ENCODE measurements around the gene SEMA3D.
"Not testable (repeated sequence)": the region's sequence is repeated elsewhere in the genome, so short reads cannot be mapped to it uniquely, and the experiment has no call there.

The SEMA3D gene

DNA sequence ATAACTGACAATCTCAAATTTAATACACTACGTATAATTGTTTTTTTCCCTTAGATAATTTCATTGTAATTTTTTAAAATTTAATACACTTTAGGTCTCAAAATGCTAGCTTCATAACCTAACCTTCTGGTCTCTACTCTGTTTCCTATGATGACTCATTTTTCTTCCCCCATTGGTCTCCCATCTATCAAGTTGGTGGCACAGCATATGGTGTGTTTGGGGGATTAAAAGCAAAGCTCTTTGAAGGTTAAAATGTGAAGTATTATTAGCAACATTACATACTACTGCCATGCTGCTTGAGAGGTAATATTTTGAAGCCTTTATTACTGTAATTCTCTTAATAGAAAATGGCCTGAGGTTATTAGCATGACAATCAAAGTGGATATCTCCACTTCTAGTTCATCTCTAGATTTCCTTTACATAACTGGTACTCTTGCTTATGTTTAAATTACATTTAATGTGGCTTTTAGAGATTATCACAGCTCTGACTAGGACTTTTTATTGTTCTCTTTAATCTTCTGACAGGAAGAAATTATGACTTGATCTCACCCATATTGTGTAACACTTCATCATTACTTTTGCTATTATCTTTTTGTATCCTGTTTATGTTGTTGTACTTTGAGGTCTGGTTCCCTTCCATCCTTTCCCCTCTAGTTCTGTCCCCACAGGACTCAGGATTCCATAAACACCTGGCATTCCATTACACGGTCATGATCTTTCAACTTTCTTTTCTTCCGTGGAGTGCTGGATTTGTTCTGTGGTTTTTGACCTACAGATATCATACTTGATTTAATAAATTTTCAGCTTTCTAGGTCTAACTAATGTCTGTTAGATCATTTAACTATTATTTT is 185.1 kb downstream of the SEMA3D start:
- no peak overlapping the region for H3K4me3 ChIP-seq (ENCODE audit: low read depth, low read length)
- H3K36me3 ChIP-seq (ENCODE audit: control insufficient read depth, insufficient read depth, low read length): no peaks in the 10 kb centered on the region
- no peak overlapping the region for H3K9ac ChIP-seq (ENCODE audit: low read depth, low read length)
- no peaks in the 10 kb centered on the region for H3K27me3 ChIP-seq (ENCODE audit: control insufficient read depth, insufficient read depth, low read length)
- H3K9me3 ChIP-seq (ENCODE audit: control insufficient read depth, insufficient read depth, low read length): no peaks in the 10 kb centered on the region
- peaks cover 11% of the 10 kb centered on the region for H3K4me1 ChIP-seq (ENCODE audit: control insufficient read depth, insufficient read depth, low read length)

DNA sequence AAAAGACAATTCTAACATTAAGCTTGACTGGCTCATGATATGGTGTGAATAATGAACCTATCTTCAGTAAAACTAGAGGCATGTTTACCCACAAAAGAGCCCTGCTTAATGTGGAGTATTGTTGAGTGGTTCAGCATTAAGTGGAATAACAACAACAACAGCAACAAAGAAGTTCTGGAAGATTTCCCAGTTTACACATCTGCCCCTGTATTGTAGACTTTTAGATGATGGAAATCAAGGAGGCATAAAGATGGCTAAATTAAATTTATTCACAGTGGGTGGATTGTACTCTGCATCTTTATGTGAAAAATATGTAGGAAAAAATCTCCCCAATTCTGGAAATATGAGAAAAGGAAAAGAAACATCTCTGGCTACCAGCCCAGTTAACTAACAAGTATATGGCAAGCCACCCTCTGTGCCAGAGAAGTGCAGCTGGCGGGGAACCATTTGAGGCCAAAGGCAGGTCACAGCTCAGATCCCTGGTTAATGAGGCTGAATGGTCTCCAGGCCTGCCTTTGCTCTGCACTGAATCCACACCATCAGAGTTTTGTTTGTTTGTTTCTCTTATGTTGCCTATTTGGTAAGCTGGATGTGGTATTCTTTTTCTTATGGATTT is 186.0 kb downstream of the SEMA3D start:
- H3K4me1 ChIP-seq (ENCODE audit: control insufficient read depth, insufficient read depth, low read length): peaks cover 11% of the 10 kb centered on the region
- H3K9ac ChIP-seq (ENCODE audit: low read depth, low read length): no peak overlapping the region
- no peaks in the 10 kb centered on the region for H3K36me3 ChIP-seq (ENCODE audit: control insufficient read depth, insufficient read depth, low read length)
- H3K27me3 ChIP-seq (ENCODE audit: control insufficient read depth, insufficient read depth, low read length): no peaks in the 10 kb centered on the region
- no peaks in the 10 kb centered on the region for H3K9me3 ChIP-seq (ENCODE audit: control insufficient read depth, insufficient read depth, low read length)
- no peak overlapping the region for H3K4me3 ChIP-seq (ENCODE audit: low read depth, low read length)

DNA sequence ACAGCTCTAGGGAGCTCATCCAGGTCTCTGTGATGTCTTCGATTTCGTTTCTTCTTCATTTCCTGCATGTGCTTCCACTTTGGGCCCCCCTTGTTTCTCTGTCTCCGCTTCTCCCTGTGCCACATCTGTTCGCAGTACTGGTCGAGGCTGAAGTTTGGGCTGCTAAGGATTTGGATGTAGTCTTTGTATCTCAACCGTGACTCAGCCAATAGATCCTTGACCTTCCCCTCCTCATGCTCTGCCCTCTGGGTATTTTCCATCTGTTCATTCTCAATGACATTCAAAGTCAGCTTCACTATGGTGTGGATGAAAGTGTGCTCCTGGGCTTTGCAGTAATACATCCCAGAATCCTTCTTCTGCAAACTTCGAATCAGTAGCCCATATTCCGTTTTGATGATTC is 187.4 kb downstream of the SEMA3D start:
- Histone ChIP-seq H3K4me1 (ENCODE audit: control insufficient read depth, insufficient read depth, low read length) (peaks cover 11% of the 10 kb centered on the region), H3K36me3 (ENCODE audit: control insufficient read depth, insufficient read depth, low read length) (no peaks in the 10 kb centered on the region), H3K9ac (ENCODE audit: low read depth, low read length) (no peak overlapping the region)

DNA sequence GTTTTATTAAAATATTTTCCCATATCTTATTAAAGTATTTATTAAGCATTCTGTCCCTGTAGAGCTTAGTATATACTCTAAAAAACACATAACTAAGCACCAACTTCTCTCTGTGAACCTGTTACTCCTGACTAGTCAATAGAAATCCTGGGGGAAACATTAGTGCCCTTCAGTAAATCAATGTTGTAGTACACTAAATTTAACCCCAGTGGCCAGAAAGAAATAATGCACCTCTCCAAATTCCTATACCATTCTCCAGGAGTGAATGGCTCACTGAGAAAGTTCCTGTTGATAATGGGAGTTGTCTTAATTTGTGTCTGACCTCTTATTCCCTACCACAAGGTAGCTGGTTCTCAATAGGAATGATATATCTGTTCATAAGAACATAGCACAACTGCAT is 188.2 kb downstream of the SEMA3D start:
- Histone ChIP-seq H3K36me3 (ENCODE audit: control insufficient read depth, insufficient read depth, low read length) (no peaks in the 10 kb centered on the region), H3K9me3 (ENCODE audit: control insufficient read depth, insufficient read depth, low read length) (no peaks in the 10 kb centered on the region)

More for the DNA sequence above, 187.4 kb downstream of the SEMA3D start:
- Histone ChIP-seq H3K27me3 (ENCODE audit: control insufficient read depth, insufficient read depth, low read length) (no peaks in the 10 kb centered on the region), H3K9me3 (ENCODE audit: control insufficient read depth, insufficient read depth, low read length) (no peaks in the 10 kb centered on the region), H3K4me3 (ENCODE audit: low read depth, low read length) (no peak overlapping the region)

DNA sequence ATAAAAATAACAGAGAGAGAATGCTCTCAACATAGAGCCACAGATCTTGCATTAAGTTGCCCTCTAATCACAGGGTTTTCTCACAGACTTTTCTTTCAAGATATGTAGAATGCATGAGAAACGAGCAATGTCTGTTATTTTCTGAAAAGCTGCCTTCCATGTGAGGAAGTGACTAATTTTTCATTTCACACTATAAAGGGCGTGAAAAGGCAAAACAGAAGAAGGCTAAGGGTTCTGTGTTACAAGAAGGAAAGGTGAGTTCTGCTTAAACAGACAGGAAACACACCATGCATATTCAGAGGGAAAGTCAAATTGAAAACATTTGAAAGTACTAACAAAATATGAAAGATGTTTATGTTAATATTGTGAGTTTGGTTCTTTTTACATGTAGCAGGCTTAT is 189.2 kb downstream of the SEMA3D start:
- peaks cover 11% of the 10 kb centered on the region for H3K4me1 ChIP-seq (ENCODE audit: control insufficient read depth, insufficient read depth, low read length)
- no peaks in the 10 kb centered on the region for H3K27me3 ChIP-seq (ENCODE audit: control insufficient read depth, insufficient read depth, low read length)
- H3K36me3 ChIP-seq (ENCODE audit: control insufficient read depth, insufficient read depth, low read length): no peaks in the 10 kb centered on the region
- no peak overlapping the region for H3K9ac ChIP-seq (ENCODE audit: low read depth, low read length)
- no peaks in the 10 kb centered on the region for H3K9me3 ChIP-seq (ENCODE audit: control insufficient read depth, insufficient read depth, low read length)
- no peak overlapping the region for H3K4me3 ChIP-seq (ENCODE audit: low read depth, low read length)

More for the DNA sequence above, 188.2 kb downstream of the SEMA3D start:
- Histone ChIP-seq H3K27me3 (ENCODE audit: control insufficient read depth, insufficient read depth, low read length) (no peaks in the 10 kb centered on the region), H3K9ac (ENCODE audit: low read depth, low read length) (no peak overlapping the region), H3K4me3 (ENCODE audit: low read depth, low read length) (no peak overlapping the region), H3K4me1 (ENCODE audit: control insufficient read depth, insufficient read depth, low read length) (peaks cover 11% of the 10 kb centered on the region)

DNA sequence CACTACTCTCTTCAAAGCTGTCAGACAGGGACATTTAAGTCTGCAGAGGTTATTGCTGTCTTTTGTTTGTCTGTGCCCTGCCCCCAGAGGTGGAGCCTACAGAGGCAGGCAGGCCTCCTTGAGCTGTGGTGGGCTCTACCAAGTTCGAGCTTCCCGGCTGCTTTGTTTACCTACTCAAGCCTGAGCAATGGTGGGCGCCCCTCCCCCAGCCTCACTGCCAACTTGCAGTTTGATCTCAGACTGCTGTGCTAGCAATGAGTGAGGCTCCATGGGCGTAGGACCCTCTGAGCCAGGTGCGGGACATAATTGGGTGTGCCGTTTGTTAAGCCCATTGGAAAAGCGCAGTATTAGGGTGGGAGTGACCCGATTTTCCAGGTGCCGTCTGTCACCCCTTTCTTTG is 193.9 kb downstream of the SEMA3D start:
- H3K27me3 ChIP-seq (ENCODE audit: control insufficient read depth, insufficient read depth, low read length); H3K4me1 ChIP-seq (ENCODE audit: control insufficient read depth, insufficient read depth, low read length); H3K4me3 ChIP-seq (ENCODE audit: low read depth, low read length); H3K9me3 ChIP-seq (ENCODE audit: control insufficient read depth, insufficient read depth, low read length); H3K9ac ChIP-seq (ENCODE audit: low read depth, low read length); H3K36me3 ChIP-seq (ENCODE audit: control insufficient read depth, insufficient read depth, low read length): not testable (repeated sequence)

DNA sequence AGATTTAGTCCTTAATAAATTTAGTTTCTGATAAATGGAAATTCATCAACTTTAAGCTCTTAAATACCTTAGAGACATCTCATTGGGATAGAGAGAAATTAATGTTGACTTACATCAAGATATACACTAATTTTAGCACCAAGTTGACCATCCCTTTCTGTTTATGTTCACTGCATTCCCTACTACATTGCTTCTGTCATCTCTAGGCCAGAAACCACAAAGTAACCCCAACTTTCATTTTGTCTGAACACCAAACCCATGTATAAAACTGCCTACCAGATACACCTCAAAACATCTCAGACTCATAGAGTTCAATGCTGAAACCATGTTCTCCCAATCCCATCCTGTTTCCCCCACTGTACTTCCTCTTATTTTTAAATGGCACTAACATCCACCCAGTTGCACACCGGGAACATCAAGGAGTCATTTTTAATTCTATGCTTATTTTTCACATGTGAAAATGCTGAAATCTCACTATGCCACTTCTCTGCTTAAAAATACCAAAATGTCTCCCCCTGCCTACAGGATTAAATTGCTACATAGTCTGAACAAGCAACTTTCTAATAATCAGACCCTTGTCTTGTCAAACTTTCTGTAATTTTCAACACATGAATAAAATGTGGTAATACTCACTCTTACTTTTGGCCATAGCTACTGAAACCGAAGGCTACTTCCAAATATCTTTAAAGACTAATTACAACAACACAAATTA is 201.6 kb downstream of the SEMA3D start:
- H3K4me1 ChIP-seq (ENCODE audit: control insufficient read depth, insufficient read depth, low read length): no peaks in the 10 kb centered on the region
- no peaks in the 10 kb centered on the region for H3K27me3 ChIP-seq (ENCODE audit: control insufficient read depth, insufficient read depth, low read length)
- H3K4me3 ChIP-seq (ENCODE audit: low read depth, low read length): no peak overlapping the region
- H3K9ac ChIP-seq (ENCODE audit: low read depth, low read length): no peak overlapping the region
- H3K9me3 ChIP-seq (ENCODE audit: control insufficient read depth, insufficient read depth, low read length): no peaks in the 10 kb centered on the region
- H3K36me3 ChIP-seq (ENCODE audit: control insufficient read depth, insufficient read depth, low read length): no peaks in the 10 kb centered on the region

DNA sequence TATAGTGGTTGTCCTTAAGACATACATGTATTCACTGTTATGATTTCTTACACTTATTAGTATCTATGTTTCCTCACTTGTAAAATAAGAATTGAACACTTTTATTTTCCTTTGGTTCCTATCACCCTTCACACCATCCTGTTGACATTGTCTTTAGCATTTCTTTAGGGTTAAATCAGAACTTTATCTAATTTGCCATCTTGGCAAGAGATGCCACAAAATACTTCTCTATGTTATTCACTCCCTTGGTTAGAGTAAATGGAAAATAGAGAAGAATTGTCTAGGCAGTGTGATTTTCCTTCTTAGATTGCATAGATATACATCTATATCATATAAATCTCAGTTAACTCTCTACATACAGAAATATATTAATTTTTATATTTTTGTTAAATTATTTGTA is 204.7 kb downstream of the SEMA3D start:
- H3K9ac ChIP-seq (ENCODE audit: low read depth, low read length): no peak overlapping the region
- no peak overlapping the region for H3K4me3 ChIP-seq (ENCODE audit: low read depth, low read length)
- H3K9me3 ChIP-seq (ENCODE audit: control insufficient read depth, insufficient read depth, low read length): no peaks in the 10 kb centered on the region
- no peaks in the 10 kb centered on the region for H3K27me3 ChIP-seq (ENCODE audit: control insufficient read depth, insufficient read depth, low read length)
- no peaks in the 10 kb centered on the region for H3K36me3 ChIP-seq (ENCODE audit: control insufficient read depth, insufficient read depth, low read length)
- no peaks in the 10 kb centered on the region for H3K4me1 ChIP-seq (ENCODE audit: control insufficient read depth, insufficient read depth, low read length)

DNA sequence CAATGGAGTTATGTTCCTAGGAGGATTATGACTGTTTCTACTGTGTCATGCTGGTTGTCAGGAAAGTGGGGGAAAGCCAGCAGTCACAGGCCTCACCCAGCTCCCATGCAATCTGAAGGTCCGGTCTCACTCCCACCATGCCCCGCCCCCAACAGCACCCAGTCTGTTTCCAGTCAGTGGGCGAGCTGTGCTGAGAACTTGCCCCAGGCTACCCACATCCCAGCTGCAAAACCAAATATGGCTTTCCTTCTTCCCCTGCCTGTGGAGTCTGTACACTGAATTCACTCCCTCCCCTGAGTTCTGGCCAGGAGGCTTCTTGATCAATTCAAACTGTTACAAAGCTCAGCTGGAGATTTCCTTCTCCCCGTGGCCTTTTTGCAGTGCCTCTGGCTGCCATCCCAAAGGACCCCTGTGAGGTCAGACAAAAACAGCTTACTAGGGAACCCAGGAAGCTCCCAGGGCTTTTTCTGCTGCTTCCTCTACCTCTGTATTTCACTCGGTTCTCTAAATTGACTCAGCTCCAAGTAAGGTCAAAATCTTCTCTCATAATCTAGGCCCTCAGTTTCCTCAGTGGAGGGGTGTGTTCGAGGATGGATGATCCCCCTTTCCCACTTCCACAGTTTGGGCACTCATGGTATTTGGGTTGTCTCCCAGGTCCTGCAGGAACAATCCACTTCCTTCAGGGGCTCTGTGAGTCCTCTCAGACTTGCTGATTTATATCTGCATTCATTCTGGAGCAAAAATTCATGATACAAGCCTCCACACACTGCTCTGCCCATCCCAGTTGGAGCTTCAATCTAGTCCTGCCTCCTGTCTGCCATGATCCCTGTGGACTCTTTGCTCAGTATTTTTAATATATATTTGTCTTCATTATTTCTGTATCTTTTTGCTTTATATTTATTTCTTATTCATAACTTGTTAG is 205.5 kb downstream of the SEMA3D start:
- no peaks in the 10 kb centered on the region for H3K4me1 ChIP-seq (ENCODE audit: control insufficient read depth, insufficient read depth, low read length)
- no peaks in the 10 kb centered on the region for H3K27me3 ChIP-seq (ENCODE audit: control insufficient read depth, insufficient read depth, low read length)
- H3K36me3 ChIP-seq (ENCODE audit: control insufficient read depth, insufficient read depth, low read length): no peaks in the 10 kb centered on the region
- no peak overlapping the region for H3K9ac ChIP-seq (ENCODE audit: low read depth, low read length)
- no peak overlapping the region for H3K4me3 ChIP-seq (ENCODE audit: low read depth, low read length)
- H3K9me3 ChIP-seq (ENCODE audit: control insufficient read depth, insufficient read depth, low read length): no peaks in the 10 kb centered on the region

DNA sequence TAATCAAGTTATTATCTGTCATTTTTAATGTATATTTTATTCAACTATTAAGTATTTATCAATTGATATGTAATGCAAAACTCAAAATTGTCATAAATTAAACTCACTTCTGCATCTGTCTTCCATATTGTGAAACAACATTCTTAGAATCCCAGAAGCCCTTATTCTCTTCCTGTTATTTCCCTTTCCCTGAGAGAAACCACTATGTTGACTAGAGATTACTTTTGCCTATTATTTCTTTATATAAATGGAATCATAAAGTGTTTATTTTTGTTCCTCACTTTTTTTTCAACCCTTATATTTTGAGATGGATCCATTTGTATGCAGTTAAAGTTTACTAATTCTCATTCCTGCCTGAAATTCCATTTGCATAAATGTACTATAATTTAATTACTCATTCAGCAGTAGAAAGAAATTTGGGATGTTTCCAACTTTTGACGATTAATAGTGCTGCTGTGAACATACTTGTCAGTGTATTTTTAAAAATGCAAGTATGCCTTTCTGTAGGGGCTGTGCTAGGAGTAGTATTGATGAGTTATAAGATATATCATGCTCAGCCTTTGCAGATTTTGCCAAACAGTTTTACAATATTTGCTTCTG is 211.2 kb downstream of the SEMA3D start:
- no peak overlapping the region for H3K4me3 ChIP-seq (ENCODE audit: low read depth, low read length)
- no peaks in the 10 kb centered on the region for H3K9me3 ChIP-seq (ENCODE audit: control insufficient read depth, insufficient read depth, low read length)
- H3K27me3 ChIP-seq (ENCODE audit: control insufficient read depth, insufficient read depth, low read length): no peaks in the 10 kb centered on the region
- no peaks in the 10 kb centered on the region for H3K36me3 ChIP-seq (ENCODE audit: control insufficient read depth, insufficient read depth, low read length)
- no peak overlapping the region for H3K9ac ChIP-seq (ENCODE audit: low read depth, low read length)
- H3K4me1 ChIP-seq (ENCODE audit: control insufficient read depth, insufficient read depth, low read length): no peaks in the 10 kb centered on the region

DNA sequence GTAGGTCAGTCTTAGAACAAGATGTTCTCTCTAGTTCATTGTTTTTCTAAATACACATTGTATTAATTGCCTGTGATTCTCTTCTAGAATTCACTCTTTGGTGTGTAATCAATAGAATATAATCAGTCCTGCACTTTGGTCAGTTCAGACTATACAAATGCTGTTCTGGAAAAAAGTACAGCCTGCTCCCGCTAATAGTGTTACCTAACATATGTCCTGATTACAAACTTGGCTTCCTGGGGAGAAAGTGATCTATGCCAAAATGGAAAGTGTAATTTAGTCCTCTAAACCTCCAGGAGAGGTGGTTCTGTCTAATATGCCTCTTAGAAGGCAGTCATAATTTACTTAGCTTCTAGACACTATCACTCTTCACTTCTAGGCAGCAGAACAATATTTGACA is 215.5 kb downstream of the SEMA3D start:
- Histone ChIP-seq H3K4me1 (ENCODE audit: control insufficient read depth, insufficient read depth, low read length) (no peaks in the 10 kb centered on the region), H3K27me3 (ENCODE audit: control insufficient read depth, insufficient read depth, low read length) (no peaks in the 10 kb centered on the region), H3K9ac (ENCODE audit: low read depth, low read length) (no peak overlapping the region), H3K9me3 (ENCODE audit: control insufficient read depth, insufficient read depth, low read length) (no peaks in the 10 kb centered on the region), H3K4me3 (ENCODE audit: low read depth, low read length) (no peak overlapping the region), H3K36me3 (ENCODE audit: control insufficient read depth, insufficient read depth, low read length) (no peaks in the 10 kb centered on the region)

Measured in iPS-15b (cell line).